MM.1S (cell line): ENCODE measurements around the gene KL.

Experiments
- EZH2 ChIP-seq: fragments of 300-600 bp; sonication (generic); optimal IDR thresholded peaks from 2 replicates; pipeline ENCODE3; 2017; ENCODE audit warnings: low read depth, mild to moderate bottlenecking, antibody characterized with exemption, low read length, mixed read lengths
- TF ChIP-seq, protein P1 (sequence below): fragments of 300-600 bp; sonication (generic); IDR thresholded peaks from 2 replicates; pipeline ENCODE4 v1.5.1; 2016; ENCODE audit warnings: antibody characterized with exemption, low read length, mixed read lengths

DNA sequence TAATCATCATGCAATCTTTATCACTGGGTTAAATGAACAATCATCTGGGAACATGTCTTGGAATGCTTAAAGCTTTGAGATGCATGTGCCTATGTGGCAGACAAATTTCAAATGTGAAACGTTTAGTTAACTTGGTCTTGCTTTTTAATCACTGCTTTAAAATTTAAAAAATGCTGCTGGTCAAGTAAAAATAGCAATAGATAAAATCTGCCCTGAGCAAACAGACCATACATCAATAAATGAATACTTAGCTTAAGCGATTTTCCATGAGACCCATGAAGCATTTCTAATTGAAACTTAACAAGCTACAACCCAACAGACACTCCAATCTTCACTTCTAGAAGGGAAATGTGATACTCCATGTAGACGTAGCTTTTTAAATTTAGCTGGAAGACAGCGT is 1.9 kb upstream of the KL start:
- TF ChIP-seq, protein P1, sequence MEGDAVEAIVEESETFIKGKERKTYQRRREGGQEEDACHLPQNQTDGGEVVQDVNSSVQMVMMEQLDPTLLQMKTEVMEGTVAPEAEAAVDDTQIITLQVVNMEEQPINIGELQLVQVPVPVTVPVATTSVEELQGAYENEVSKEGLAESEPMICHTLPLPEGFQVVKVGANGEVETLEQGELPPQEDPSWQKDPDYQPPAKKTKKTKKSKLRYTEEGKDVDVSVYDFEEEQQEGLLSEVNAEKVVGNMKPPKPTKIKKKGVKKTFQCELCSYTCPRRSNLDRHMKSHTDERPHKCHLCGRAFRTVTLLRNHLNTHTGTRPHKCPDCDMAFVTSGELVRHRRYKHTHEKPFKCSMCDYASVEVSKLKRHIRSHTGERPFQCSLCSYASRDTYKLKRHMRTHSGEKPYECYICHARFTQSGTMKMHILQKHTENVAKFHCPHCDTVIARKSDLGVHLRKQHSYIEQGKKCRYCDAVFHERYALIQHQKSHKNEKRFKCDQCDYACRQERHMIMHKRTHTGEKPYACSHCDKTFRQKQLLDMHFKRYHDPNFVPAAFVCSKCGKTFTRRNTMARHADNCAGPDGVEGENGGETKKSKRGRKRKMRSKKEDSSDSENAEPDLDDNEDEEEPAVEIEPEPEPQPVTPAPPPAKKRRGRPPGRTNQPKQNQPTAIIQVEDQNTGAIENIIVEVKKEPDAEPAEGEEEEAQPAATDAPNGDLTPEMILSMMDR = no peak
- no peak for TF ChIP-seq EZH2
